ENCODE data around the gene DCAF8.

- TF ChIP-seq CTCF (IDR thresholded peaks at IDR 0.05; ENCODE audit: low read depth, low read length) (no peak), MAX (IDR thresholded peaks at IDR 0.05; ENCODE audit: low read depth, low read length) (no peak)
Measured at GRCh38 chr1:160214481-160215140, 47.7 kb downstream of the DCAF8 start.

Data from NB4 (cell line).